CD4-positive, alpha-beta T cell treated with Interleukin-2 at 100 ng/mL for 4 hours (primary cell): ENCODE measurements around the gene ITPRIPL1.

Experiments used
- DNase-seq: peaks from one replicate; pipeline ENCODE4 v3.0.0-alpha.2; 2020; ENCODE audit warnings: low spot score

ITPRIPL1 gene

GRCh38 chr2:96359310-96359709, 34.2 kb downstream of the ITPRIPL1 start:
- DNase-seq = peak; percentile 47

GRCh38 chr2:96359866-96360265, 34.7 kb downstream of the ITPRIPL1 start:
- DNase-seq = peak; percentile 43

- no peak for DNase-seq
These were observed 36.6 kb downstream of the ITPRIPL1 start for GRCh38 chr2:96361751-96362150.

- DNase-seq = no peak
These were observed 44.1 kb downstream of the ITPRIPL1 start for GRCh38 chr2:96369186-96369585.

- DNase-seq = no peak
These were observed 49.3 kb downstream of the ITPRIPL1 start for GRCh38 chr2:96374211-96374951.
